KMS-11 (cell line): Measurements from ENCODE around the gene CNDP2.
"Not testable (repeated sequence)": the region's sequence is repeated elsewhere in the genome, so short reads cannot be mapped to it uniquely, and the experiment has no call there.

ENCODE experiments used
- H2AFZ ChIP-seq: fragments of 200-600 bp; sonication (generic); 2 replicates; pipeline ENCODE4 v1.6.1; 2016; ENCODE audit warnings: antibody characterized with exemption, mixed run types, low read depth
- H3K27ac ChIP-seq: fragments of 200-600 bp; sonication (generic); 2 replicates; pipeline ENCODE4 v1.6.1; 2016; ENCODE audit warnings: mild to moderate bottlenecking, mixed run types
- H3K27me3 ChIP-seq: fragments of 200-600 bp; sonication (generic); 2 replicates; pipeline ENCODE4 v1.6.1; 2017; ENCODE audit warnings: mild to moderate bottlenecking, low read depth, mixed run types, moderate library complexity; ENCODE audit not compliant: insufficient read depth
- H3K36me3 ChIP-seq: fragments of 200-600 bp; sonication (generic); 2 replicates; pipeline ENCODE4 v1.6.1; 2017; ENCODE audit warnings: mild to moderate bottlenecking, mixed run types; ENCODE audit not compliant: insufficient read depth
- H3K4me1 ChIP-seq: fragments of 200-600 bp; sonication (generic); 2 replicates; pipeline ENCODE4 v1.6.1; 2016; ENCODE audit warnings: mild to moderate bottlenecking, low read depth, mixed run types; ENCODE audit not compliant: poor library complexity, severe bottlenecking
- H3K4me2 ChIP-seq: fragments of 200-600 bp; sonication (generic); 2 replicates; pipeline ENCODE4 v1.7.0; 2016; ENCODE audit warnings: mild to moderate bottlenecking, mixed run types
- H3K4me3 ChIP-seq: fragments of 200-600 bp; sonication (generic); IDR thresholded peaks from 2 replicates; pipeline ENCODE4 v1.6.1; 2017; ENCODE audit warnings: low read depth, low read length, mixed read lengths; ENCODE audit not compliant: insufficient read depth
- H3K79me2 ChIP-seq: fragments of 200-600 bp; sonication (generic); 2 replicates; pipeline ENCODE4 v1.6.1; 2016; ENCODE audit warnings: low read depth, mixed run types; ENCODE audit not compliant: insufficient read depth
- H3K9ac ChIP-seq: fragments of 200-600 bp; sonication (generic); 2 replicates; pipeline ENCODE4 v1.6.1; 2016; ENCODE audit warnings: mild to moderate bottlenecking, mixed run types
- H4K20me1 ChIP-seq: fragments of 200-600 bp; sonication (generic); 2 replicates; pipeline ENCODE4 v1.6.1; 2016; ENCODE audit warnings: mild to moderate bottlenecking, mixed run types; ENCODE audit not compliant: insufficient read depth
- CTCF ChIP-seq: fragments of 200-600 bp; sonication (generic); conservative IDR thresholded peaks from 2 replicates; pipeline ENCODE4 v1.6.1; 2017; ENCODE audit warnings: low read depth, mild to moderate bottlenecking, antibody characterized with exemption, low read length, moderate library complexity, mixed read lengths

Gene CNDP2

GRCh38 chr18:74562131-74562730, 66.1 kb downstream of the CNDP2 start:
- no peak overlapping the region for H3K27ac ChIP-seq
- H3K36me3 ChIP-seq: no peaks in the 10 kb centered on the region
- no peaks in the 10 kb centered on the region for H3K79me2 ChIP-seq
- H3K9ac ChIP-seq: no peak overlapping the region
- H2AFZ ChIP-seq: no peak overlapping the region
- no peaks in the 10 kb centered on the region for H3K4me1 ChIP-seq
- no peaks in the 10 kb centered on the region for H3K27me3 ChIP-seq
- H3K4me3 ChIP-seq: no peak overlapping the region
- H3K4me2 ChIP-seq: no peak overlapping the region
- H4K20me1 ChIP-seq: no peaks in the 10 kb centered on the region
- TF ChIP-seq CTCF: no peak

GRCh38 chr18:74562775-74563174, 66.6 kb downstream of the CNDP2 start:
- H3K9ac ChIP-seq: no peak overlapping the region
- H3K79me2 ChIP-seq: no peaks in the 10 kb centered on the region
- no peak for TF ChIP-seq CTCF
- H3K4me3 ChIP-seq: no peak overlapping the region
- H3K27ac ChIP-seq: no peak overlapping the region
- no peaks in the 10 kb centered on the region for H3K27me3 ChIP-seq
- H3K4me2 ChIP-seq: no peak overlapping the region
- no peaks in the 10 kb centered on the region for H4K20me1 ChIP-seq
- no peak overlapping the region for H2AFZ ChIP-seq
- H3K4me1 ChIP-seq: no peaks in the 10 kb centered on the region
- H3K36me3 ChIP-seq: no peaks in the 10 kb centered on the region

- Histone ChIP-seq H3K4me3 (no peak overlapping the region), H4K20me1 (no peaks in the 10 kb centered on the region), H3K9ac (no peak overlapping the region), H3K27me3 (no peaks in the 10 kb centered on the region), H3K79me2 (no peaks in the 10 kb centered on the region), H3K4me2 (no peak overlapping the region), H2AFZ (no peak overlapping the region), H3K36me3 (no peaks in the 10 kb centered on the region), H3K27ac (no peak overlapping the region), H3K4me1 (no peaks in the 10 kb centered on the region)
- no peak for TF ChIP-seq CTCF
Measured at GRCh38 chr18:74563999-74564398, 67.8 kb downstream of the CNDP2 start.

GRCh38 chr18:74565164-74565563, 69.0 kb downstream of the CNDP2 start:
- H3K4me1 ChIP-seq, H3K9ac ChIP-seq, H3K4me3 ChIP-seq, H3K79me2 ChIP-seq, H2AFZ ChIP-seq, H4K20me1 ChIP-seq, H3K27ac ChIP-seq, H3K4me2 ChIP-seq, H3K36me3 ChIP-seq, H3K27me3 ChIP-seq: not testable (repeated sequence)

GRCh38 chr18:74565993-74566392, 69.8 kb downstream of the CNDP2 start:
- not testable (repeated sequence) for H2AFZ ChIP-seq, H4K20me1 ChIP-seq, H3K4me3 ChIP-seq, H3K27me3 ChIP-seq, H3K79me2 ChIP-seq, H3K9ac ChIP-seq, H3K4me2 ChIP-seq, H3K4me1 ChIP-seq, H3K36me3 ChIP-seq, H3K27ac ChIP-seq
